GM12878 (cell line): Measurements from ENCODE around the gene EIF3D. TPM values are rescaled to one million over a fixed set of nuclear protein-coding genes. Genes with fewer than 3 reads are reported as not detected.

ENCODE experiments used
- BCL11A ChIP-seq: IDR thresholded peaks from 2 replicates; pipeline ENCODE4 v1.6.1; 2011; ENCODE audit warnings: low read depth, low read length
- ETV6 ChIP-seq, 2 experiments: fragments of 450-650 bp in 1 of 2; IDR thresholded peaks in 1 of 2; conservative IDR thresholded peaks in 1 of 2; 2 replicates each; pipeline ENCODE4 v1.6.1; 2014; ENCODE audit warnings: antibody characterized with exemption in 1 of 2, borderline replicate concordance in 1 of 2, low read depth in 1 of 2, mild to moderate bottlenecking in 1 of 2, moderate library complexity in 1 of 2
- GABPA ChIP-seq: IDR thresholded peaks from 2 replicates; pipeline ENCODE4 v1.6.1; 2014; ENCODE audit warnings: antibody characterized with exemption, low read depth, mild to moderate bottlenecking, inconsistent platforms
- GATAD2B ChIP-seq: fragments of 450-650 bp; conservative IDR thresholded peaks from 2 replicates; pipeline ENCODE4 v1.6.1; 2017; ENCODE audit warnings: low read depth, mild to moderate bottlenecking, moderate library complexity
- JUNB ChIP-seq: IDR thresholded peaks from 2 replicates; pipeline ENCODE4 v1.6.1; 2016; ENCODE audit warnings: antibody characterized with exemption, mild to moderate bottlenecking
- MEF2B ChIP-seq: fragments of 450-650 bp; IDR thresholded peaks from 2 replicates; pipeline ENCODE4 v1.6.1; 2018; ENCODE audit warnings: mild to moderate bottlenecking, moderate library complexity; ENCODE audit not compliant: partially characterized antibody, poor library complexity, severe bottlenecking
- NBN ChIP-seq: fragments of 450-650 bp; IDR thresholded peaks from 2 replicates; pipeline ENCODE4 v1.6.1; 2016
- RUNX3 ChIP-seq: IDR thresholded peaks from 2 replicates; pipeline ENCODE4 v1.6.1; 2012; ENCODE audit warnings: low read length, inconsistent platforms
- YY1 ChIP-seq: IDR thresholded peaks from 2 replicates; pipeline ENCODE4 v1.6.1; 2011; ENCODE audit warnings: low read depth, mild to moderate bottlenecking, low read length
- polyA plus RNA-seq, 11 experiments: library from polyadenylated mRNA; depleted of rRNA in 4 of 11; unstranded in 6 of 11; stranded (reverse) in 5 of 11; fragments of >200 nt; fragmentation: Nextera tagmentation in 4 of 11; fragmentation: Illumina TruSeq in 1 of 11; extraction: Ambion mirVana in 4 of 11; extraction: Trizol in 1 of 11; gene quantifications; 1 replicate in 1 of 11; 2 replicates in 10 of 11; pipeline versions ENCODE4 v1.2.1 to v1.2.3, GENCODE V29; 2011 to 2016; ENCODE audit warnings: inconsistent platforms in 2 of 11, missing spikeins in 2 of 11, low read depth in 1 of 11
- total RNA-seq, 4 experiments: library from RNA; depleted of rRNA in 3 of 4; stranded (reverse); fragments of >200 nt in 3 of 4; fragmentation: Illumina TruSeq in 1 of 4; extraction: Trizol in 1 of 4; gene quantifications; 2 replicates each; pipeline versions ENCODE4 v1.2.1 to v1.2.3, GENCODE V29; 2013 to 2021
- TF ChIP-seq, protein P1 (sequence below): fragments of 450-650 bp; IDR thresholded peaks from 2 replicates; pipeline ENCODE4 v1.6.1; 2017; ENCODE audit warnings: mild to moderate bottlenecking, moderate library complexity
- TF ChIP-seq, protein P2 (sequence below): IDR thresholded peaks from 2 replicates; pipeline ENCODE4 v1.6.1; 2012; ENCODE audit warnings: low read length, inconsistent platforms
- TF ChIP-seq, protein P3 (sequence below): fragments of 450-650 bp; IDR thresholded peaks from 2 replicates; pipeline ENCODE4 v1.6.1; 2017; ENCODE audit warnings: mild to moderate bottlenecking, moderate library complexity
- TF ChIP-seq, protein P4 (sequence below): fragments of 450-650 bp; IDR thresholded peaks from 2 replicates; pipeline ENCODE4 v1.6.1; 2017; ENCODE audit warnings: low read depth, mild to moderate bottlenecking, moderate library complexity

The EIF3D gene
- total and polyA plus RNA-seq, 10 of the 15 experiments (the other 5 are each of a cell fraction or from before 2014, with no cell fraction given), result 240 to 558 (median 420) TPM

DNA sequence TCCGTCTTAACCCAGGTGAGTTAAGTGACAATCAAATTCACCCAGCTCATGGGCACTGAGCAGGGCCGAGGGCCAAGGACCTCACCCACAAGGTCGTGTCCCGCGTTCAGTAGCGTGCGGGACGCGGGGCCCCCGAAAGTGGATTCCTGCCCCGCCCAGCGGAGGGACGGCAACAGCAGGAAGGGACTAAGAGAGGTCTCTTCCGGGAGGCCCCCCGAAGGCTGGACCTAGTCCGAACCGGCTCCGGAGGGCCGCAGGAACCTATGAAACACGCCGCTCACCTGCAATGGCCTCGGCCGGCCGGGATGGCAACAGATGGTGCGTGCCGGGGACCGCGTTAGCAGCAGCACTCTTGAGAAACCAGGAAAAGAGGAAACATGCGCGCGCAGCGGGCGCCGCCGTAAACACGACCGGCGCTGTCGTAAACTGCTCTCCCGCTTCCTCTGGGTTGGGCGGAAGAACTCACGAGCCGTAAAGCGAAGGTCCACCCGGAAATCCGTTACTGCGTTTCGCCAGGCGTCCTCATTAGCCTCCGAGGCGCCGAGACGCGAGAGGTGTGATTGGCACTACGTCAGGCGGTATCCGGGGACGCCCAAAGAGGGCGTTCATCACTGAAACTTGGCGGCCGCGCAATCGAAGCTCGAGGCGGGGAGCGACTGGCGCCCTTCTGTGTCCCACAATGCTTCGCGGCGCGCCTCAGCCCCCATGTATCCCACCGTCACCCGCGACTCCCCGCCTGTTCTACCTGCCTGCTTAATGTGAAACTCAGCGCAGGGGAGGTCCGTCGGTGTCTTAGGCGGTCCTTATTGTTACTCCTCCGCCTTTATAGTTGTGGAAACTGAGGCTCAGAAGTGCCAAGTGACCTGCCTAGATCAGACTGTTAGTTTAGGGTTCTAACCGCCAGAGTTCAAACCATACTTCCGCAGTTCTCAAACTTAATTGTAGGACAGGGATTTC, at the start of gene EIF3D (continued):
- TF ChIP-seq, protein P1, sequence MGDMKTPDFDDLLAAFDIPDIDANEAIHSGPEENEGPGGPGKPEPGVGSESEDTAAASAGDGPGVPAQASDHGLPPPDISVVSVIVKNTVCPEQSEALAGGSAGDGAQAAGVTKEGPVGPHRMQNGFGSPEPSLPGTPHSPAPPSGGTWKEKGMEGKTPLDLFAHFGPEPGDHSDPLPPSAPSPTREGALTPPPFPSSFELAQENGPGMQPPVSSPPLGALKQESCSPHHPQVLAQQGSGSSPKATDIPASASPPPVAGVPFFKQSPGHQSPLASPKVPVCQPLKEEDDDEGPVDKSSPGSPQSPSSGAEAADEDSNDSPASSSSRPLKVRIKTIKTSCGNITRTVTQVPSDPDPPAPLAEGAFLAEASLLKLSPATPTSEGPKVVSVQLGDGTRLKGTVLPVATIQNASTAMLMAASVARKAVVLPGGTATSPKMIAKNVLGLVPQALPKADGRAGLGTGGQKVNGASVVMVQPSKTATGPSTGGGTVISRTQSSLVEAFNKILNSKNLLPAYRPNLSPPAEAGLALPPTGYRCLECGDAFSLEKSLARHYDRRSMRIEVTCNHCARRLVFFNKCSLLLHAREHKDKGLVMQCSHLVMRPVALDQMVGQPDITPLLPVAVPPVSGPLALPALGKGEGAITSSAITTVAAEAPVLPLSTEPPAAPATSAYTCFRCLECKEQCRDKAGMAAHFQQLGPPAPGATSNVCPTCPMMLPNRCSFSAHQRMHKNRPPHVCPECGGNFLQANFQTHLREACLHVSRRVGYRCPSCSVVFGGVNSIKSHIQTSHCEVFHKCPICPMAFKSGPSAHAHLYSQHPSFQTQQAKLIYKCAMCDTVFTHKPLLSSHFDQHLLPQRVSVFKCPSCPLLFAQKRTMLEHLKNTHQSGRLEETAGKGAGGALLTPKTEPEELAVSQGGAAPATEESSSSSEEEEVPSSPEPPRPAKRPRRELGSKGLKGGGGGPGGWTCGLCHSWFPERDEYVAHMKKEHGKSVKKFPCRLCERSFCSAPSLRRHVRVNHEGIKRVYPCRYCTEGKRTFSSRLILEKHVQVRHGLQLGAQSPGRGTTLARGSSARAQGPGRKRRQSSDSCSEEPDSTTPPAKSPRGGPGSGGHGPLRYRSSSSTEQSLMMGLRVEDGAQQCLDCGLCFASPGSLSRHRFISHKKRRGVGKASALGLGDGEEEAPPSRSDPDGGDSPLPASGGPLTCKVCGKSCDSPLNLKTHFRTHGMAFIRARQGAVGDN, result peak; percentile 46
- TF ChIP-seq NBN, result peak; percentile 87; the same call in 1 of the 2 replicates
- no peak for TF ChIP-seq MEF2B
- TF ChIP-seq ETV6 (conservative IDR thresholded peaks at IDR 0.05 in 1 of 2, IDR thresholded peaks at IDR 0.05 in 1 of 2; ENCODE audit: borderline replicate concordance in 1 of 2, low read depth in 1 of 2), result peak in 1 of 2 experiments; percentile 66; a peak in 1 of 4 replicates
- TF ChIP-seq, protein P2, sequence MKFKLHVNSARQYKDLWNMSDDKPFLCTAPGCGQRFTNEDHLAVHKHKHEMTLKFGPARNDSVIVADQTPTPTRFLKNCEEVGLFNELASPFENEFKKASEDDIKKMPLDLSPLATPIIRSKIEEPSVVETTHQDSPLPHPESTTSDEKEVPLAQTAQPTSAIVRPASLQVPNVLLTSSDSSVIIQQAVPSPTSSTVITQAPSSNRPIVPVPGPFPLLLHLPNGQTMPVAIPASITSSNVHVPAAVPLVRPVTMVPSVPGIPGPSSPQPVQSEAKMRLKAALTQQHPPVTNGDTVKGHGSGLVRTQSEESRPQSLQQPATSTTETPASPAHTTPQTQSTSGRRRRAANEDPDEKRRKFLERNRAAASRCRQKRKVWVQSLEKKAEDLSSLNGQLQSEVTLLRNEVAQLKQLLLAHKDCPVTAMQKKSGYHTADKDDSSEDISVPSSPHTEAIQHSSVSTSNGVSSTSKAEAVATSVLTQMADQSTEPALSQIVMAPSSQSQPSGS, result no peak
- TF ChIP-seq, protein P3, sequence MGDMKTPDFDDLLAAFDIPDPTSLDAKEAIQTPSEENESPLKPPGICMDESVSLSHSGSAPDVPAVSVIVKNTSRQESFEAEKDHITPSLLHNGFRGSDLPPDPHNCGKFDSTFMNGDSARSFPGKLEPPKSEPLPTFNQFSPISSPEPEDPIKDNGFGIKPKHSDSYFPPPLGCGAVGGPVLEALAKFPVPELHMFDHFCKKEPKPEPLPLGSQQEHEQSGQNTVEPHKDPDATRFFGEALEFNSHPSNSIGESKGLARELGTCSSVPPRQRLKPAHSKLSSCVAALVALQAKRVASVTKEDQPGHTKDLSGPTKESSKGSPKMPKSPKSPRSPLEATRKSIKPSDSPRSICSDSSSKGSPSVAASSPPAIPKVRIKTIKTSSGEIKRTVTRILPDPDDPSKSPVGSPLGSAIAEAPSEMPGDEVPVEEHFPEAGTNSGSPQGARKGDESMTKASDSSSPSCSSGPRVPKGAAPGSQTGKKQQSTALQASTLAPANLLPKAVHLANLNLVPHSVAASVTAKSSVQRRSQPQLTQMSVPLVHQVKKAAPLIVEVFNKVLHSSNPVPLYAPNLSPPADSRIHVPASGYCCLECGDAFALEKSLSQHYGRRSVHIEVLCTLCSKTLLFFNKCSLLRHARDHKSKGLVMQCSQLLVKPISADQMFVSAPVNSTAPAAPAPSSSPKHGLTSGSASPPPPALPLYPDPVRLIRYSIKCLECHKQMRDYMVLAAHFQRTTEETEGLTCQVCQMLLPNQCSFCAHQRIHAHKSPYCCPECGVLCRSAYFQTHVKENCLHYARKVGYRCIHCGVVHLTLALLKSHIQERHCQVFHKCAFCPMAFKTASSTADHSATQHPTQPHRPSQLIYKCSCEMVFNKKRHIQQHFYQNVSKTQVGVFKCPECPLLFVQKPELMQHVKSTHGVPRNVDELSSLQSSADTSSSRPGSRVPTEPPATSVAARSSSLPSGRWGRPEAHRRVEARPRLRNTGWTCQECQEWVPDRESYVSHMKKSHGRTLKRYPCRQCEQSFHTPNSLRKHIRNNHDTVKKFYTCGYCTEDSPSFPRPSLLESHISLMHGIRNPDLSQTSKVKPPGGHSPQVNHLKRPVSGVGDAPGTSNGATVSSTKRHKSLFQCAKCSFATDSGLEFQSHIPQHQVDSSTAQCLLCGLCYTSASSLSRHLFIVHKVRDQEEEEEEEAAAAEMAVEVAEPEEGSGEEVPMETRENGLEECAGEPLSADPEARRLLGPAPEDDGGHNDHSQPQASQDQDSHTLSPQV, result no peak
- peak; percentile 34; the same call in 1 of the 2 replicates for TF ChIP-seq RUNX3
- peak; percentile 90 for TF ChIP-seq GATAD2B
- peak; percentile 93 for TF ChIP-seq GABPA
- no peak for TF ChIP-seq BCL11A
- no peak for TF ChIP-seq JUNB
- peak; percentile 88 for TF ChIP-seq YY1
- TF ChIP-seq, protein P4, sequence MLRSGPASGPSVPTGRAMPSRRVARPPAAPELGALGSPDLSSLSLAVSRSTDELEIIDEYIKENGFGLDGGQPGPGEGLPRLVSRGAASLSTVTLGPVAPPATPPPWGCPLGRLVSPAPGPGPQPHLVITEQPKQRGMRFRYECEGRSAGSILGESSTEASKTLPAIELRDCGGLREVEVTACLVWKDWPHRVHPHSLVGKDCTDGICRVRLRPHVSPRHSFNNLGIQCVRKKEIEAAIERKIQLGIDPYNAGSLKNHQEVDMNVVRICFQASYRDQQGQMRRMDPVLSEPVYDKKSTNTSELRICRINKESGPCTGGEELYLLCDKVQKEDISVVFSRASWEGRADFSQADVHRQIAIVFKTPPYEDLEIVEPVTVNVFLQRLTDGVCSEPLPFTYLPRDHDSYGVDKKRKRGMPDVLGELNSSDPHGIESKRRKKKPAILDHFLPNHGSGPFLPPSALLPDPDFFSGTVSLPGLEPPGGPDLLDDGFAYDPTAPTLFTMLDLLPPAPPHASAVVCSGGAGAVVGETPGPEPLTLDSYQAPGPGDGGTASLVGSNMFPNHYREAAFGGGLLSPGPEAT, result peak; percentile 69; the same call in 1 of the 2 replicates
